GM12878 (cell line): ENCODE data around the gene ZNF230. TPM values are rescaled to one million over a fixed set of nuclear protein-coding genes. Genes with fewer than 3 reads are reported as not detected.

Experiments
- ATAC-seq: fragments of 200-7000 bp; cut with Tn5 transposase; 3 replicates; pipeline ENCODE4 v1.9.1; 2020; ENCODE audit warnings: mild to moderate bottlenecking, moderate library complexity
- BruUV-seq: library from RNA; stranded (reverse); fragments of 400-500 nt; replicated peaks from 2 replicates; lab custom pipeline; 2021; lab: Mats Ljungman, UMichigan
- CTCF ChIA-PET: fragments of 300-600 bp; sonication (Branson Sonifier 250); formaldehyde crosslinking; extraction: SDS; loops from one replicate; lab custom pipeline; 2021; ENCODE audit warnings: inconsistent platforms; lab: Yijun Ruan, JAX
- POLR2A ChIA-PET: fragments of 350-600 bp; formaldehyde crosslinking; extraction: SDS; loops from one replicate; lab custom pipeline; 2021; ENCODE audit warnings: inconsistent platforms; lab: Charles Lee
- RAD21 ChIA-PET: fragments of 300-600 bp; sonication (Branson Sonifier 250); formaldehyde crosslinking; loops from one replicate; lab custom pipeline; 2023; ENCODE audit warnings: antibody characterized with exemption; ENCODE audit not compliant: unreplicated experiment; lab: Charles Lee
- SMC1A ChIA-PET: fragments of 300-600 bp; sonication (Branson Sonifier 250); formaldehyde crosslinking; loops from one replicate; lab custom pipeline; 2023; ENCODE audit not compliant: unreplicated experiment, uncharacterized antibody; lab: Charles Lee
- DNase-seq: peaks from one replicate; pipeline ENCODE4 v3.0.0-alpha.2; 2011; ENCODE audit warnings: low read depth, low spot score
- FAIRE-seq: peaks from 3 replicates; lab custom pipeline; 2011; peaks lifted over from hg19 to GRCh38; lab: Jason Lieb, UNC
- H2AFZ ChIP-seq: 2 replicates; pipeline ENCODE4 v1.6.0; 2011; ENCODE audit warnings: low read depth, low read length, control low read depth; ENCODE audit not compliant: control insufficient read depth
- H3K27ac ChIP-seq: 2 replicates; pipeline ENCODE4 v1.5.1; 2011; ENCODE audit warnings: control low read depth; ENCODE audit not compliant: control insufficient read depth, insufficient read depth
- H3K27me3 ChIP-seq, 2 experiments: replicated peaks in 1 of 2; 2 replicates each; pipeline versions ENCODE4 v1.6.0 to v1.6.1; 2011; ENCODE audit warnings: low read length in 1 of 2; ENCODE audit not compliant: control insufficient read depth in 2 of 2, insufficient read depth in 2 of 2
- H3K36me3 ChIP-seq, 2 experiments: 2 replicates each; pipeline ENCODE4 v1.5.1; 2011; ENCODE audit warnings: low read length in 1 of 2; ENCODE audit not compliant: control insufficient read depth in 2 of 2, insufficient read depth in 2 of 2
- H3K4me1 ChIP-seq: 2 replicates; pipeline ENCODE4 v1.6.1; 2011; ENCODE audit warnings: mild to moderate bottlenecking, low read length, moderate library complexity, mixed read lengths; ENCODE audit not compliant: control insufficient read depth, insufficient read depth
- H3K4me2 ChIP-seq: 2 replicates; pipeline ENCODE4 v1.6.0; 2011; ENCODE audit warnings: control low read depth; ENCODE audit not compliant: control insufficient read depth, insufficient read depth
- H3K4me3 ChIP-seq: fragments of 200-600 bp; sonication (generic); 2 replicates; pipeline ENCODE4 v1.5.1; 2016
- H3K79me2 ChIP-seq: 2 replicates; pipeline ENCODE4 v1.6.0; 2011; ENCODE audit warnings: low read length; ENCODE audit not compliant: control insufficient read depth, insufficient read depth
- H3K9ac ChIP-seq: 2 replicates; pipeline ENCODE4 v1.8.0; 2011; ENCODE audit warnings: low read length, control low read depth, mixed read lengths; ENCODE audit not compliant: control insufficient read depth, insufficient read depth
- H3K9me3 ChIP-seq: replicated peaks from 3 replicates; pipeline ENCODE4 v1.5.1; 2011; ENCODE audit warnings: mild to moderate bottlenecking, low read length; ENCODE audit not compliant: control insufficient read depth, insufficient read depth
- H4K20me1 ChIP-seq: 2 replicates; pipeline ENCODE4 v1.6.0; 2011; ENCODE audit not compliant: control insufficient read depth, insufficient read depth
- ETV6 ChIP-seq, 2 experiments: fragments of 450-650 bp in 1 of 2; IDR thresholded peaks in 1 of 2; conservative IDR thresholded peaks in 1 of 2; 2 replicates each; pipeline ENCODE4 v1.6.1; 2014; ENCODE audit warnings: antibody characterized with exemption in 1 of 2, borderline replicate concordance in 1 of 2, low read depth in 1 of 2, mild to moderate bottlenecking in 1 of 2, moderate library complexity in 1 of 2
- FOXM1 ChIP-seq: IDR thresholded peaks from 2 replicates; pipeline ENCODE4 v1.6.1; 2012; ENCODE audit warnings: low read depth, mild to moderate bottlenecking, inconsistent platforms, low read length, moderate library complexity
- GATAD2B ChIP-seq: fragments of 450-650 bp; conservative IDR thresholded peaks from 2 replicates; pipeline ENCODE4 v1.6.1; 2017; ENCODE audit warnings: low read depth, mild to moderate bottlenecking, moderate library complexity
- KDM1A ChIP-seq: fragments of 200-600 bp; sonication (generic); IDR thresholded peaks from 2 replicates; pipeline ENCODE4 v1.6.1; 2016; ENCODE audit warnings: borderline replicate concordance
- MAX ChIP-seq: IDR thresholded peaks from 2 replicates; pipeline ENCODE4 v1.6.1; 2012; ENCODE audit warnings: low read depth, low read length, improper control_type of control experiment
- ZNF217 ChIP-seq: fragments of 450-650 bp; IDR thresholded peaks from 2 replicates; pipeline ENCODE4 v1.6.1; 2017; ENCODE audit warnings: antibody characterized with exemption, mild to moderate bottlenecking
- ZNF592 ChIP-seq: fragments of 450-650 bp; IDR thresholded peaks from 2 replicates; pipeline ENCODE4 v1.6.1; 2017; ENCODE audit warnings: mild to moderate bottlenecking, moderate library complexity
- WGBS: methylation state at CpG from one replicate; pipeline ENCODE4 v1.1.6; 2016; ENCODE audit warnings: low lambda C conversion rate; ENCODE audit not compliant: insufficient replicate concordance, insufficient coverage; ENCODE audit errors: missing lambda C conversion rate; 5-methylcytosine and 5-hydroxymethylcytosine counted together
- in situ Hi-C: fragments of 300-500 bp; cut with MboI; formaldehyde crosslinking; loops from 9 replicates; pipeline ENCODE4 v1.14.3; 2018; ENCODE audit warnings: mixed read lengths
- intact Hi-C: fragments of 100-400 bp; cut with micrococcal nuclease; formaldehyde crosslinking; loops from one replicate; pipeline ENCODE4 v1.14.2; 2022; ENCODE audit not compliant: unreplicated experiment
- polyA plus RNA-seq, 11 experiments: library from polyadenylated mRNA; depleted of rRNA in 4 of 11; unstranded in 6 of 11; stranded (reverse) in 5 of 11; fragments of >200 nt; fragmentation: Nextera tagmentation in 4 of 11; fragmentation: Illumina TruSeq in 1 of 11; extraction: Ambion mirVana in 4 of 11; extraction: Trizol in 1 of 11; gene quantifications; 1 replicate in 1 of 11; 2 replicates in 10 of 11; pipeline versions ENCODE4 v1.2.1 to v1.2.3, GENCODE V29; 2011 to 2016; ENCODE audit warnings: inconsistent platforms in 2 of 11, missing spikeins in 2 of 11, low read depth in 1 of 11
- total RNA-seq, 4 experiments: library from RNA; depleted of rRNA in 3 of 4; stranded (reverse); fragments of >200 nt in 3 of 4; fragmentation: Illumina TruSeq in 1 of 4; extraction: Trizol in 1 of 4; gene quantifications; 2 replicates each; pipeline versions ENCODE4 v1.2.1 to v1.2.3, GENCODE V29; 2013 to 2021
- TF ChIP-seq, protein P1 (sequence below): fragments of 150-350 bp; IDR thresholded peaks from 2 replicates; pipeline ENCODE4 v1.6.1; 2016; ENCODE audit warnings: low read depth, low read length

Gene ZNF230
- total and polyA plus RNA-seq, 10 of the 15 experiments (the other 5 are each of a cell fraction or from before 2014, with no cell fraction given), result 1.8 to 9.1 (median 3.5) TPM

DNA sequence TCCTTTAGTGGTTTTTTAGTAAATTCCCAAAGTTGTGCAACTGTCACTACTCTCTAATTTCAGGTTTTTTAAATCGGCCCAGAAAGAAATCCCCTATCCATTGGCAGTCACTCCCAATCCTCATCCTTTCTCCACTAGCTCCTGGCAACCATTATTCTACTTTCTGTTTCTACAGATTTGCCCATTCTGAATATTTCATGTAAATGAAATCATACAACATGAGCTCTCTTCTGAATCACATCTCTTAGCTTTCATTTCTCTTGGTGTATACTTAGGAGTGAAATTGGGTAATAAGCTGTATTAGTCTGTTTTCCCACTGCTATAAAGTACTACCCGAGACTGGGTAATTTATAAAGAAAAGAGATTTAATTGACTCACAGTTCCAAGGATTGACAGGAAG is 39.4 kb downstream of the ZNF230 start:
- H3K4me1 ChIP-seq, result no peaks in the 10 kb centered on the region
- WGBS, result 0% methylated on average over 2 of the region's 2 CpGs
- ATAC-seq, result no peak
- DNase-seq, result no peak
- no peak overlapping the region for H3K4me3 ChIP-seq
- no peak for FAIRE-seq
- H3K79me2 ChIP-seq, result no peaks in the 10 kb centered on the region
- no peak overlapping the region for H3K27ac ChIP-seq
- ChIA-PET CTCF (interaction anchor here (0.8 to 1.5 kb wide), 2 partner anchors 8 to 10 kb away, joined by 3 read pairs; no protein-coding TSS in a partner anchor), RAD21 (no interaction called here), SMC1A (interaction anchor here (1.4 kb wide), 1 partner anchor 40 kb away, joined by 4 read pairs; no protein-coding TSS in a partner anchor), POLR2A (no interaction called here)
- no peaks in the 10 kb centered on the region; the same call in 2 of the 3 replicates for H3K9me3 ChIP-seq
- H3K27me3 ChIP-seq, result no peaks in the 10 kb centered on the region
- intact Hi-C loops, result no loop called here
- in situ Hi-C loops, result no loop called here
- no peak for TF ChIP-seq FOXM1
- TF ChIP-seq ETV6 (conservative IDR thresholded peaks at IDR 0.05 in 1 of 2, IDR thresholded peaks at IDR 0.05 in 1 of 2; ENCODE audit: borderline replicate concordance in 1 of 2, low read depth in 1 of 2), result no peak
- TF ChIP-seq GATAD2B, result no peak
- TF ChIP-seq KDM1A, result no peak
- TF ChIP-seq, protein P1, sequence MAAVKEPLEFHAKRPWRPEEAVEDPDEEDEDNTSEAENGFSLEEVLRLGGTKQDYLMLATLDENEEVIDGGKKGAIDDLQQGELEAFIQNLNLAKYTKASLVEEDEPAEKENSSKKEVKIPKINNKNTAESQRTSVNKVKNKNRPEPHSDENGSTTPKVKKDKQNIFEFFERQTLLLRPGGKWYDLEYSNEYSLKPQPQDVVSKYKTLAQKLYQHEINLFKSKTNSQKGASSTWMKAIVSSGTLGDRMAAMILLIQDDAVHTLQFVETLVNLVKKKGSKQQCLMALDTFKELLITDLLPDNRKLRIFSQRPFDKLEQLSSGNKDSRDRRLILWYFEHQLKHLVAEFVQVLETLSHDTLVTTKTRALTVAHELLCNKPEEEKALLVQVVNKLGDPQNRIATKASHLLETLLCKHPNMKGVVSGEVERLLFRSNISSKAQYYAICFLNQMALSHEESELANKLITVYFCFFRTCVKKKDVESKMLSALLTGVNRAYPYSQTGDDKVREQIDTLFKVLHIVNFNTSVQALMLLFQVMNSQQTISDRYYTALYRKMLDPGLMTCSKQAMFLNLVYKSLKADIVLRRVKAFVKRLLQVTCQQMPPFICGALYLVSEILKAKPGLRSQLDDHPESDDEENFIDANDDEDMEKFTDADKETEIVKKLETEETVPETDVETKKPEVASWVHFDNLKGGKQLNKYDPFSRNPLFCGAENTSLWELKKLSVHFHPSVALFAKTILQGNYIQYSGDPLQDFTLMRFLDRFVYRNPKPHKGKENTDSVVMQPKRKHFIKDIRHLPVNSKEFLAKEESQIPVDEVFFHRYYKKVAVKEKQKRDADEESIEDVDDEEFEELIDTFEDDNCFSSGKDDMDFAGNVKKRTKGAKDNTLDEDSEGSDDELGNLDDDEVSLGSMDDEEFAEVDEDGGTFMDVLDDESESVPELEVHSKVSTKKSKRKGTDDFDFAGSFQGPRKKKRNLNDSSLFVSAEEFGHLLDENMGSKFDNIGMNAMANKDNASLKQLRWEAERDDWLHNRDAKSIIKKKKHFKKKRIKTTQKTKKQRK, result no peak
- no peak for TF ChIP-seq MAX
- no peak for TF ChIP-seq ZNF217
- TF ChIP-seq ZNF592, result no peak
- BruUV-seq, result no TSS peak
- H3K36me3 ChIP-seq, result no peaks in the 10 kb centered on the region
- no peaks in the 10 kb centered on the region for H4K20me1 ChIP-seq
- no peak overlapping the region for H2AFZ ChIP-seq
- H3K9ac ChIP-seq, result no peak overlapping the region
- H3K4me2 ChIP-seq, result no peak overlapping the region
